ENCODE results near the gene FNDC1. TPM values are rescaled to one million over a fixed set of nuclear protein-coding genes. Genes with fewer than 3 reads are reported as not detected.

FNDC1 gene
- total RNA-seq, 1 donor from 2014 or later: 13.8 TPM

- no peak for DNase-seq (ENCODE audit: low spot score)
- Mint-ChIP-seq H3K9me3 (ENCODE audit: low read depth) (no peaks in the 10 kb centered on the region), H3K27ac (ENCODE audit: unreplicated experiment) (no peak overlapping the region), H3K4me1 (ENCODE audit: low read depth) (peaks cover 25% of the 10 kb centered on the region), H3K27me3 (ENCODE audit: low read depth) (no peaks in the 10 kb centered on the region), H3K4me3 (ENCODE audit: unreplicated experiment) (no peak overlapping the region), H3K36me3 (ENCODE audit: low read depth) (no peaks in the 10 kb centered on the region)
- no peak for TF ChIP-seq CTCF (IDR thresholded peaks at IDR 0.05)
Observed at GRCh38 chr6:159197251-159197650, 28.1 kb downstream of the FNDC1 start.

GRCh38 chr6:159201336-159201735, 32.1 kb downstream of the FNDC1 start:
- no peak overlapping the region for H3K4me3 Mint-ChIP-seq (ENCODE audit: unreplicated experiment)
- no peak for TF ChIP-seq CTCF (IDR thresholded peaks at IDR 0.05)
- H3K27ac Mint-ChIP-seq (ENCODE audit: unreplicated experiment): no peak overlapping the region
- H3K9me3 Mint-ChIP-seq (ENCODE audit: low read depth): no peaks in the 10 kb centered on the region
- no peak for DNase-seq (ENCODE audit: low spot score)
- H3K36me3 Mint-ChIP-seq (ENCODE audit: low read depth): no peaks in the 10 kb centered on the region
- H3K27me3 Mint-ChIP-seq (ENCODE audit: low read depth): no peaks in the 10 kb centered on the region
- peaks cover 28% of the 10 kb centered on the region for H3K4me1 Mint-ChIP-seq (ENCODE audit: low read depth)

- H3K36me3 Mint-ChIP-seq (ENCODE audit: low read depth): no peaks in the 10 kb centered on the region
- no peaks in the 10 kb centered on the region for H3K9me3 Mint-ChIP-seq (ENCODE audit: low read depth)
- peak overlapping the region; percentile 10 for H3K4me3 Mint-ChIP-seq (ENCODE audit: unreplicated experiment)
- TF ChIP-seq CTCF (IDR thresholded peaks at IDR 0.05): no peak
- no peak for DNase-seq (ENCODE audit: low spot score)
- H3K4me1 Mint-ChIP-seq (ENCODE audit: low read depth): peaks cover 27% of the 10 kb centered on the region
- peak overlapping the region; percentile 95 for H3K27ac Mint-ChIP-seq (ENCODE audit: unreplicated experiment)
- no peaks in the 10 kb centered on the region for H3K27me3 Mint-ChIP-seq (ENCODE audit: low read depth)
Observed at GRCh38 chr6:159203304-159204005, 34.3 kb downstream of the FNDC1 start.

GRCh38 chr6:159204605-159205004, 35.4 kb downstream of the FNDC1 start:
- DNase-seq (ENCODE audit: low spot score): no peak
- Mint-ChIP-seq H3K36me3 (ENCODE audit: low read depth) (no peaks in the 10 kb centered on the region), H3K4me3 (ENCODE audit: unreplicated experiment) (no peak overlapping the region), H3K4me1 (ENCODE audit: low read depth) (peaks cover 27% of the 10 kb centered on the region), H3K27ac (ENCODE audit: unreplicated experiment) (peak overlapping the region; percentile 95), H3K9me3 (ENCODE audit: low read depth) (no peaks in the 10 kb centered on the region), H3K27me3 (ENCODE audit: low read depth) (no peaks in the 10 kb centered on the region)
- TF ChIP-seq CTCF (IDR thresholded peaks at IDR 0.05): no peak

- no peaks in the 10 kb centered on the region for H3K9me3 Mint-ChIP-seq (ENCODE audit: low read depth)
- no peak overlapping the region for H3K27ac Mint-ChIP-seq (ENCODE audit: unreplicated experiment)
- no peak for TF ChIP-seq CTCF (IDR thresholded peaks at IDR 0.05)
- H3K4me1 Mint-ChIP-seq (ENCODE audit: low read depth): peaks cover 31% of the 10 kb centered on the region
- no peak overlapping the region for H3K4me3 Mint-ChIP-seq (ENCODE audit: unreplicated experiment)
- H3K27me3 Mint-ChIP-seq (ENCODE audit: low read depth): no peaks in the 10 kb centered on the region
- H3K36me3 Mint-ChIP-seq (ENCODE audit: low read depth): no peaks in the 10 kb centered on the region
- DNase-seq (ENCODE audit: low spot score): no peak
Observed at GRCh38 chr6:159212028-159212427, 42.8 kb downstream of the FNDC1 start.
